ENCODE results near the gene EIF4A2. TPM values are rescaled to one million over a fixed set of nuclear protein-coding genes. Genes with fewer than 3 reads are reported as not detected.

The EIF4A2 gene
- total RNA-seq, 1 donor from 2014 or later: 322 TPM

DNA sequence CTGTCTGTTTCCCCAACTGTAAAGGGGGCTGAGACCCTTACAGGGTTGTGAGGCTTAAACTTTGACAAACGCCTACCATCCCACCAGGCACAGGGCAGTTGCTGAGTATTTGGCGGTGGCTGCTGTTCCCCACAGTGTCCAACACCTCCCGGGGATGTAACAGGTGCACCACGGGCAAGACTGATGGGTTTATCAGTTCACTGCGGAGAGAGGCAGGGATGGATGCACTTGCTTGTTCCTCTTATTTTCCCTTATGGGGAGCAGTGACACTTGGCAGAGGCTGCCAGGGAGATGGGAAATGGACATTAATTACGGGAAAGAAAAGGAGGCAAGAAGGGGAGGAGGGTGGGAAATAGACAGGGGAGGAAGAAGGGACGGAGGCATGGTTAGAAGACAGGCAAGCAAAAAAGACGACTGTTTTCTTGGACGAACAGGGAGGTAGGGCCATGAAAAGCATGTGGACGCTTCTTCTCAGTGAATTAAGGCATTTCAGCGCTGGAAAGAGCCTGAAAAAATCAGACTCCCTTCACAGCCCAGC, 42.6 kb downstream of the EIF4A2 start:
- peaks cover 25% of the 10 kb centered on the region for H3K27me3 Mint-ChIP-seq (ENCODE audit: low read depth)
- H3K9me3 Mint-ChIP-seq (ENCODE audit: low read depth): no peaks in the 10 kb centered on the region
- H3K4me3 Mint-ChIP-seq (ENCODE audit: unreplicated experiment): peak overlapping the region; percentile 70
- H3K27ac Mint-ChIP-seq (ENCODE audit: unreplicated experiment): peak overlapping the region; percentile 61
- H3K4me1 Mint-ChIP-seq (ENCODE audit: low read depth): peaks cover 49% of the 10 kb centered on the region
- TF ChIP-seq, protein P1, sequence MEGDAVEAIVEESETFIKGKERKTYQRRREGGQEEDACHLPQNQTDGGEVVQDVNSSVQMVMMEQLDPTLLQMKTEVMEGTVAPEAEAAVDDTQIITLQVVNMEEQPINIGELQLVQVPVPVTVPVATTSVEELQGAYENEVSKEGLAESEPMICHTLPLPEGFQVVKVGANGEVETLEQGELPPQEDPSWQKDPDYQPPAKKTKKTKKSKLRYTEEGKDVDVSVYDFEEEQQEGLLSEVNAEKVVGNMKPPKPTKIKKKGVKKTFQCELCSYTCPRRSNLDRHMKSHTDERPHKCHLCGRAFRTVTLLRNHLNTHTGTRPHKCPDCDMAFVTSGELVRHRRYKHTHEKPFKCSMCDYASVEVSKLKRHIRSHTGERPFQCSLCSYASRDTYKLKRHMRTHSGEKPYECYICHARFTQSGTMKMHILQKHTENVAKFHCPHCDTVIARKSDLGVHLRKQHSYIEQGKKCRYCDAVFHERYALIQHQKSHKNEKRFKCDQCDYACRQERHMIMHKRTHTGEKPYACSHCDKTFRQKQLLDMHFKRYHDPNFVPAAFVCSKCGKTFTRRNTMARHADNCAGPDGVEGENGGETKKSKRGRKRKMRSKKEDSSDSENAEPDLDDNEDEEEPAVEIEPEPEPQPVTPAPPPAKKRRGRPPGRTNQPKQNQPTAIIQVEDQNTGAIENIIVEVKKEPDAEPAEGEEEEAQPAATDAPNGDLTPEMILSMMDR (IDR thresholded peaks at IDR 0.05): no peak
- no peaks in the 10 kb centered on the region for H3K36me3 Mint-ChIP-seq (ENCODE audit: low read depth)
- DNase-seq (ENCODE audit: low spot score): no peak

DNA sequence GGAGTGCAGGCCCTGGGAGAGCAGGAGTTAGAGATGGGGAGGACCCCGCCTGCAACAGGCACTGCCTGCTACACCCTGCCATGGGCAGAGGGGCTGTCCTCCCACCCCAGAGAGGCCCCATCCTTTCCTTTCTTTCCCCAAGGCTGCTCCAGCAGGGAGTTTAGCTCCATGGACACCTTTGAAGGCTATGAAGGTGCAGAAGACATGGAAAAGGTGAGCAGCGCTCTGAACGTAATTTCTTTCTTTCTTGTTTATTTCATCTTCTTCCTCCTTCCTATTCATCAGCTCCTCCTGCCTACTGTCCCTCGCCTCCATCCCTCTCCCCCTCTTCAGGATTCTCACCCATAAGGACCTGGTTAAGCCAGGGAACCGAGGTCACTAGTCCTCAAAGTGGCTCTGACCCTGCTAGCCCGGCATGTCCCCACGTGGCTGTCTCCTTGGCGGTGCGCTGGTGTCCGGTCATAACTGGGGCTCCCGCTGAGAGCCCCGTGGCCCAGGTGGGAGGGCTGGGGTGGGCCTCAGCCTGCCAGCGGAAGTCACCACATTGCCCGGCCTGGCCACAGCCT, 43.1 kb downstream of the EIF4A2 start:
- H3K27me3 Mint-ChIP-seq (ENCODE audit: low read depth): peaks cover 29% of the 10 kb centered on the region
- H3K27ac Mint-ChIP-seq (ENCODE audit: unreplicated experiment): no peak overlapping the region
- H3K4me1 Mint-ChIP-seq (ENCODE audit: low read depth): peaks cover 46% of the 10 kb centered on the region
- no peaks in the 10 kb centered on the region for H3K9me3 Mint-ChIP-seq (ENCODE audit: low read depth)
- peak overlapping the region; percentile 70 for H3K4me3 Mint-ChIP-seq (ENCODE audit: unreplicated experiment)
- no peak for DNase-seq (ENCODE audit: low spot score)
- TF ChIP-seq, protein P1 (IDR thresholded peaks at IDR 0.05): no peak
- no peaks in the 10 kb centered on the region for H3K36me3 Mint-ChIP-seq (ENCODE audit: low read depth)

DNA sequence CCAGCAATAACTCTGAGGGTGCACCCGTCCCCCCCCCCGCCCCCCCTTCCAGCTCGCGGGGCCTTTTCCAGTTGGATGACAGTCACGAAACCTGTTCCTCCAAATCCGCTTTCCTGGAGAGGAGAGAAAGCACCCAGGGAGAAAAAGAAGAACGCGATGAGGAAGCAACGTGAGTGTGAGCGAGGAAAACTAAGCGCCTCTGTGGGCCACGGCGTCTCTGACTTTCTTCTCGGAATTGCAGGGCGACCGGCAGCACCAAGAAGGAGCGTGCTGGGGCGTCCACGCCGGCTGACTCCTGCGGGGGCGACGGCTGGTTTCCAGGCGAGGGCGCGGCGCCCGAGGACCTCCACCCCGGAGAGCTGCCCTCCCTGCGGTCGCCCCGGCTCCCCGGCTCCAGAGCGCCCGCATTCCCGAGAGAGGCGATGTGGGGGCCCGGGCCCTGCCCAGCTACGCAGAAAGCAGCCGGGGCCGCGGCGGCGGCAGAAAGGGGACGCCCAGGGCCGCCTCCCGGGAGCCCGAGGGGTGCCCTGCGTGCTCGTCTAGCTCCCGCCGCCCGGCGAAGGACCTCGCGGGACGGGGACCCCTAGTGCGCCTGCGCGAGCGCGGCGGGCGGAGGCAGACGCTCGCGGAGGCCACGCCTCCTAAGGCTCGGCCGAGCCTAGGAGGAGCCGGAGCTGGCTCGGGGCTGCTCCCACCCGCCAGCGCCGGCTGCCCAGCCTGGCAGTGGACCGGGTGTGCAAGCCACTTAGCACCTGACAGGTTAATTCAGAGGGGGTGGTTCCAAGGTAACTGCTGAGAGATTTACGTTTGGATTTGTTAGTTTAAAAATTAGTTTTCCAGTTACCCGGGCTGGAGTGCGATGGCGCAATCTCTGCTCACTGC, 43.8 kb downstream of the EIF4A2 start:
- TF ChIP-seq, protein P1 (IDR thresholded peaks at IDR 0.05): peak; percentile 9
- Mint-ChIP-seq H3K4me3 (ENCODE audit: unreplicated experiment) (peak overlapping the region; percentile 70), H3K9me3 (ENCODE audit: low read depth) (no peaks in the 10 kb centered on the region), H3K4me1 (ENCODE audit: low read depth) (peaks cover 39% of the 10 kb centered on the region), H3K36me3 (ENCODE audit: low read depth) (no peaks in the 10 kb centered on the region), H3K27me3 (ENCODE audit: low read depth) (peaks cover 36% of the 10 kb centered on the region), H3K27ac (ENCODE audit: unreplicated experiment) (no peak overlapping the region)
- DNase-seq (ENCODE audit: low spot score): peak; percentile 89

DNA sequence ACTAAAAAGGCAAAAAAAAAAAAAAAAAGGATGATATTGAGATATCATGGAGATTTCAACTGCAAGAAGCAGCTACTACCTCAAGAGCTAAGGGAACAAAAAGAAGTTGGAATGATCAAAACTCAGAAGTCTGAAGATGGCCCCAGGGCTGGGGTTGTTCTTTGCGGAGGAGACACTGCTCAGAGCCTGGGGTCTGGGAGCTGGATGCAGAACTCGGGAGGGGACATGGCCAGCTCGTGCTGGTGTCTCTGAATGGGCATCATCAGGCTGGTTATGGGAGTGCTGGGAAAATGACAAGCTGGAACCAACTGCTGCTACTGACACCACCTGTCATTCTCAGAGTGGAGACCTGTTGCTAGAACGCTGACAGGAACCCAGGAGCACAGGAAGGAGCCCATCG, 45.0 kb downstream of the EIF4A2 start:
- H3K27ac Mint-ChIP-seq (ENCODE audit: unreplicated experiment): no peak overlapping the region
- no peaks in the 10 kb centered on the region for H3K9me3 Mint-ChIP-seq (ENCODE audit: low read depth)
- peaks cover 32% of the 10 kb centered on the region for H3K4me1 Mint-ChIP-seq (ENCODE audit: low read depth)
- no peaks in the 10 kb centered on the region for H3K36me3 Mint-ChIP-seq (ENCODE audit: low read depth)
- H3K27me3 Mint-ChIP-seq (ENCODE audit: low read depth): peaks cover 40% of the 10 kb centered on the region
- TF ChIP-seq, protein P1 (IDR thresholded peaks at IDR 0.05): no peak
- no peak overlapping the region for H3K4me3 Mint-ChIP-seq (ENCODE audit: unreplicated experiment)
- DNase-seq (ENCODE audit: low spot score): no peak

DNA sequence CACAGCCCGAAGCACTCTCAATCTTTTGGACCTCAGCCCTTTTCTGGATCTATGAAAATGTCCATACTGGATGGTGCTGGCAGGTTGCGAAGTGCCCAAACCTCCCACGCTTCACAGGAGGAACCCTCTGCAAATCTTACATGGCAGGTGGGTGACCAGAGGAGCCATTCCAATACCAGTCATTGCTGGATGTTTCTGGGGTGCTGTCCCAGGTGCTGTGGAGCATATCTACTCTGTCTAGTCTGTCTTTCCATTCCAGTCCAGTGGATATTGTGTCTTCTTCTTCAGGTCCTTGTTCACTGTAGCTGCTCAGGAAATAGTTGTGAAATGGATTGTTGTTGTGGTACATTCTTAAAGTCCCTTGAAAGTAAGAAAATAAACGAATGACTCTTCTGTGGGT, 48.4 kb downstream of the EIF4A2 start:
- no peak overlapping the region for H3K4me3 Mint-ChIP-seq (ENCODE audit: unreplicated experiment)
- H3K9me3 Mint-ChIP-seq (ENCODE audit: low read depth): no peaks in the 10 kb centered on the region
- peaks cover 2% of the 10 kb centered on the region for H3K36me3 Mint-ChIP-seq (ENCODE audit: low read depth)
- H3K27me3 Mint-ChIP-seq (ENCODE audit: low read depth): peaks cover 48% of the 10 kb centered on the region
- peaks cover 5% of the 10 kb centered on the region for H3K4me1 Mint-ChIP-seq (ENCODE audit: low read depth)
- H3K27ac Mint-ChIP-seq (ENCODE audit: unreplicated experiment): no peak overlapping the region
- TF ChIP-seq, protein P1 (IDR thresholded peaks at IDR 0.05): no peak
- no peak for DNase-seq (ENCODE audit: low spot score)

Measured in chondrocyte (in vitro differentiated cells).